HG03196 (cell line): ENCODE results near the gene RRP1.
"Not testable (repeated sequence)": the region's sequence is repeated elsewhere in the genome, so short reads cannot be mapped to it uniquely, and the experiment has no call there.

ENCODE experiments used
- ATAC-seq: cut with Tn5 transposase; IDR thresholded peaks from one replicate; pipeline ENCODE4 v1.9.1; 2021; ENCODE audit not compliant: unreplicated experiment

The RRP1 gene

DNA sequence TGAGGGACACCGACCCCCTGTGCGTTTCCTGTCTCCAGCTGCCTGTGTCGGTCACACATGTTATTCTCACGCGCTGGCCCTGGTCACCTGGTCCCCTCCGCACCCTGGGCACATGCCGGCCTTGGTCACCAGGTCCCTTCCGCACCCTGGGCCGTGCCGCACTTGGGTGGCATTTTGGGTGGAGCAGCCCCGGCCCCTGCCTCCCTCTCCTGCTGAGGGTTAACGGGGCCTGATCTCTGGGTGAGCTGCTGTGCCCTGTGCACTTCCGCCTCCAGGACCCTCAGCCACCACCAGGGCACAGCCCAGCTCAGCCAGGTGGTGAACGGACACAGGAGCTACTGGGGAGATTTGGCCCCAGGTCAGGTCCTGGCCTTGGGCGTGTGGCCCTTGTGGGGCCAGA lies 26.6 kb downstream of the RRP1 start:
- no peak for ATAC-seq

DNA sequence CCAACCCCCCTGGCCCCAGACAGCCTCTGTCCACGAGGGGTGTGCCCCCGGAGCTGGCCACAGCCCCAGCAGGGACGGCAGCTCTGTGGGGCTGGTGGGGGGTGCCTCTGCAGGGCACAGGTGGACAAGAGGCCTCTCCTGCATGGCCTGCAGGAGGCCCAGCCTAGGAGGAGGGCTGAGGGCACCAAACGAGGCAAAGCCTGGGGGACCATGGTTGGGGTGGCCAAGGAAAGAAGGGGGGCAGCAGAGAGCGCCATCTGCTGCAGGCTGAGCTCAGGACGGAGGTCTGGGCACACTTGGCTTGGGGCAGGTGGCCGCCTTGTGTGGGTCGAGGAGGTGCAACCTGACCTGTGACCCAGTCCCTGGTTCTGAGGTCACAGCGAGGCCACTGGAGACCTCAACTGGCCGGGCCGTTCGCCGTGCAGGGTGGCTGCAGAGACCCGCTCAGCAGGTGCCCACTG lies 27.3 kb downstream of the RRP1 start:
- ATAC-seq = no peak

DNA sequence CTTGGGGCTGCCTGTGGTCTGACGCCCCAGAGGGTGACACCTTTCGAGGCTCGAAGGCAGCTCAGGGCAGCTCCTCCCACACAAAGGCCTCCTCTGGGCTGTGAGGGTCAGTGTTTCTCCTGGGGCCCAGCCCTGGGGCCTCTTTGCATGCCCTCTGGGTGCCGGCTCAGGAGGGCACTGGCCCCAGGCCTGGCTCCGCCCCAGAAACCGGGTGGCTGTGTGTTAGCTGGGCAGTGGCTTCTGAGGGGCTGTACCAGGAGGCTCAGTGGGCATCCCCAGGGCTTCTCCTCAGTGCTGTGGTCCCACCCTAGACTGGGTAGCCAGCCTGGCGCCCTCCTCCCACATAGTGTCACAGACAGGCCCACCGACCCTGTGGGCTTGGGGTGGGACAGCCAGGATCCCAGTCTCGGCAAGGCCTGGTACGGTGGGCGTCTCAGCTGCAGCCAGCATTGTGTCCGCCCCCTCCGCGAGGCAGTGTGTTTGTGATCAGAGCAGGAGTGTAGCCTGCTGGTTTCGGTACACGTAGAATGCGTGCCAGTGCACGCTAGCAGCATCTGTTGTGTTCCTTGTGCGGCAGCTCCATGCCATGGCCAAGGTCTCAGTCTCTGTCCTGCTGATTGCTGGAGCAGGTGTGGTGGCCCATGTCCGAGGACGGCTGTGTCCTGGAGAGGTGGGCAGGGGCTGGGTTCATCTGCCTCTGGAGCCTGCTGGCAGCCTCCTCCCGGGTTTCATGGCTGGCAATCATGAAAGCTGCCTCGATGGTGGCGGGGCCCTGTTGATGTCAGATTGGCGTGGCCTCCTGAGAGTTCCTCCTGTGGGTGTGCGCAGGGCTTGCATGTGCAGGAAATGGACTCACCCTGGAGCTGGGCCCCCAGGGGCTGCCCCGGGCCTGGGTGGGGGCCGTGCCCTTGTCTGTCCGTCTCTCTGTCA lies 28.0 kb downstream of the RRP1 start:
- ATAC-seq = no peak

DNA sequence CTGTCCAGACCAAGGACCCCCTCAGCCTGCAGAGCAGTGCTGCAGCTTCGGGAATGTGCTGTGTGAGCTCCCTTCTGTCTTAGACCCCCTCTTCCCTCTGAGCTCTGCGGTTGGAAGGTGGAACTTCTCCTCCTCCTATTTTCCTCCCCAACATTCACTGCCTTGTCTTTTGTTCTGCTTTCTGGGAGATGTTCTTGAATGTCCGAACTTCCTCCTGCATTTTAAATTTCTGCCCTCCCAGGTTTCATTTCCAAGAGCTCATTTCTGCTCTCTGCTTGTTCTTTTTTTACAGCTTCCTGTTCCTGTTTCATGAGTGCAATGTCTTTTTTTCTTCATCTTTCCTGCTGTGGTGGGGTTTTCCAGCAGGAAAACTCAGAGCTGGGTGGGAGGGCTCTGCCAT lies 29.3 kb downstream of the RRP1 start:
- no peak for ATAC-seq

DNA sequence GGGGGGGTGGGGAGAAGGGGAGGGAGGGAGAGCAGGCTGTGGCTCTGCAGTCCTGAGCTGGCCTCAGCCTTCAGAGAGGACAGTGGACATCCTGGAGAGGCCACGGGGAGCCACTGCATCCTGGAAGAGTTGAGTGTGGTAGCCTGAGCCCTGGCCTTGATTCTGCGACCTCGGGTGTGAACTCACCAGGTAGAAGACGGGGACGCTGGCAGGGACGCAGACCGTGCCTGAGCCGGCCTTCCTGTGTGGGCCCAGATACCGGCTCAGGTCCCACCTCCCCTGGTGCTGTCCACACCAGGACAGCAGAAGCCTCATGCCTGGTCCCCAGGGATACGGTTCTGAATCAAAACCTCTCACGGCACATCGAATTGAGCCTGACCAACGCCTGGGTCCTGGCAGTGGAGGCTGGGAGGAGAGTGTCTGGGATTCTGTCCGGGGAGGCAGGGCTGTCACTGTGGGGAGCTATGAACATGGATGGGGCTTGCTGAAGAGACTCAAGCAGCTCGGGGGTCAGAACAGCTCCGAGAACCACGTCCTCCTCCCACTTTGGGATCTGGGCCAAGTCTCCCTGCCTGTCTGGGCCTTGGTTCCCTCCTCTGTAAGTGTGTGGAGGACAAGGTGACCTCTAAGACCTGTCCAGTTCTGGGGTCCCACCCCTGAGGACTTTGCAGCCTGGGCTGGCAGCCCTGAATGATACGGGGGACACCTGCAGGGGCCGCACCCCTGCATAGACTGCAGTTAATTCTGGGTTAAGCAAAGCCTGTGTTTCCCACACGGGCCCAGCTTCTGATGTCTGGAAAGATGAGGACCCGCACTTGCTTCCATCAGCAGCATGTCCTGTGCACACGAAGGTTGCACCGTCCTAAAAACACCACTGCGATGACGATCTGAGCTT lies 30.4 kb downstream of the RRP1 start:
- no peak for ATAC-seq

DNA sequence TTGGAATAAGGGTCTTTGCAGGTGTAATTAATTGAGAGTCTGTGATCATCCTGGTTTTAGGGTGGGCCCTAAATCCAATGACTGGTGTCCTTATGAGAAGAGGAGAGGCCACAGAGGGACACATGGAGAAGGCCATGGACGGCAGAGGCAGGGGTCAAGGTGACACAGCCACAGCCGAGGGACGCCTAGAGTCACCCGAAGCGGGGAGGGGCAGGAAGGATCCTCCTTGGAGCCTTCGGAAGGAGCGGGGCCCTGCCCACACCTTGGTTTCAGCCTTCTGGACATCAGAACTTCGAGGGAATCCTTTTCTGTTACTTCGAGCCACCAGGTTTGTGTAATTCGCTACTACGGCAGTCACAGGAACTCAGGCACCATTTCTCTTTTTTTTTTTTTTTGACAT lies 31.1 kb downstream of the RRP1 start:
- ATAC-seq = no peak

DNA sequence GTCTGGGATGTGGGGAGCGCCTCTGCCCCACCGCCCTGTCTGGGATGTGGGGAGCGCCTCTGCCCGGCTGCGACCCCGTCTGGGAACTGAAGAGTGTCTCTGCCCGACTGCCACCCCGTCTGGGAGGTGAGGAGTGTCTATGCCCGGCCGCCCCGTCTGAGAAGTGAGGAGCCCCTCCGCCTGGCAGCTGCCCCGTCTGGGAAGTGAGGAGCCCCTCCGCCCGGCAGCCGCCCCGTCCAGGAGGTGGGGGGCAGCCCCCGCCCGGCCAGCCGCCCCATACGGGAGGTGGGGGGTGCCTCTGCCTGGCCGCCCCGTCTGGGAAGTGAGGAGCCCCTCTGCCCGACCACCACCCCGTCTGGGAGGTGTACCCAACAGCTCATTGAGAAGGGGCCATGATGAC lies 32.8 kb downstream of the RRP1 start:
- ATAC-seq = not testable (repeated sequence)

DNA sequence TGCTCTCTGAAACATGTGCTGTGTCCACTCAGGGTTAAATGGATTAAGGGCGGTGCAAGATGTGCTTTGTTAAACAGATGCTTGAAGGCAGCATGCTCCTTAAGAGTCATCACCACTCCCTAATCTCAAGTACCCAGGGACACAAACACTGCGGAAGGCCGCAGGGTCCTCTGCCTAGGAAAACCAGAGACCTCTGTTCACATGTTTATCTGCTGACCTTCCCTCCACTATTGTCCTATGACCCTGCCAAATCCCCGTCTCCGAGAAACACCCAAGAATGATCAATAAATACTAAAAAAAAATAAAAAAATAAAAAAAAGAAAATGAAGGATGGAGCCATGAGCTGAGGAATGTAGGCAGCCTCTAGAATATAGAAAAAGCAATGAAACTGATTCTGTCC lies 33.4 kb downstream of the RRP1 start:
- ATAC-seq = not testable (repeated sequence)

DNA sequence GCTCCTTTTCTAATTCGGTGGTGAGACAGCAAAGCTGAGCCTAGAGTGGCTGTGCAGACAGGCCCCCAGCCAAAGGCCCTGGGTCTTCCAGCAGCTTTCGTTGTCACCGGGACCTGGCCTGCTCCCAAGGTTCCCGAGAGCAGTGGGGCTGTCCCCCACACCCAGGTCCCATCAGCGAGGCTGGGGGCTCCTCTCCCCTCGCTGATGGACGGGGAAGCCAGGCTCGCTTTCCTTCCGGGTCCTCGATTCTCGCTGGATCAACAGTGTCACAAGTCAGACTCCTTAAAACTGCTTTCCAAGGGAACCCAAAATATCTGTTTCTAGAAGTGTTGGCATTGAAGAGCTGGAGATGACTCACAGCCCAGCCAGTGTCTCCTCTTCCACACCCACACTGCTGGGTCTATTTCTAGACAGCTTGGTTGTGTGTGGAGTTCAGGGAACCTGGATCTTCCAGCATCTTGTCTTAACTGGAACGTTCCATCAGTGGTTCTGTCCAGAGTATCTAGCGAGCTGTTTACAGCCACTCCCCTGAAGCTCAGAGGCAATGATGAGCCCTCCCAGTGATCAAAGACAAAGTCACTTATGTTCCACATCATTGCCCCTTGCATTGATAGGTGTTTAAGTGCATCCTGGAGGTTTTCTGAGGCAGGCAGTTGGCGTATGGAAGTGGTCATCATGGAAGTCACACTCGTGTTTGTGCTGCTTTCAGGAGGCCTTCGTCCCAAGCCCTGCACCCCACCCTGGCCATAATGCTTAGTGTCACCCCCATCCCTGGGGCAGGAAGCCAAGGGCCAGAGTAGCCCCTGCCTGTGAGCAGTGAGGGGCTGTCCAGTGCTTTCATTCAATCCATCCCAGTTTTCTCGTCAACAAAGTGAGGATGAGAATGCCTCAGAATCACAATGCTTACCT lies 35.2 kb downstream of the RRP1 start:
- ATAC-seq = no peak

DNA sequence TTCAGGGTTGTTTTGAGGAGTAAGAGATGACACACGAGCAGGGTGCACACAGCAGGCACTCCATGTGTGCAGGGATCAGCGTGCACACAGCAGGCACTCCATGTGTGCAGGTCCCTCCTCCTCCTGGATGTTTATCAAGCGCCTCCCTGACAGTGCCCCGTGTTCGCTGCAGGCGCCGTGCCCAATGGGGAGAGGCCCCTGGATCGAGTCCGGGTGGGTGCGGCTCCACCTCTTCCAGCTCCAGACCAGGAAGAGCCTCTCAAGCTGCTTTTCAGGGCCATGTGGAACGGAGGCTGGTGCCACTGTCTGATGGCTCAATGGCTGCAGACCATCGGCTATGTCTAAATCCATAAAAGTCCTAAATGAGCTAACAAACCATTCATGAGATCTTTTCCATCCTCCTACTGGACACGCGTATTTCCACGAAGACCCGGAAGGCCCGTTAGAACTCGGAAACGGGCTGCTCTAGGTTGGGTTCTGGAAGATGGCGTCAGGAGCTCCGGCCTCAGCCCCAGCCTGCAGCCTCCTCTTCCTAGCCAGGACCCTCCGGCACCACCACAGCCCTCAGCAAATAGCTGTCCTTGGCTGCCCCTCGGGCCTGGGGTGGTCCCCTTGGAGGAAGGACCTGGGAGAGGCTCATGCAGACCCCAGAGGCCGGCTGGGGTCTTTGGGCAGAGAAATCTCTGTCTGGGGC lies 36.0 kb downstream of the RRP1 start:
- ATAC-seq = no peak

DNA sequence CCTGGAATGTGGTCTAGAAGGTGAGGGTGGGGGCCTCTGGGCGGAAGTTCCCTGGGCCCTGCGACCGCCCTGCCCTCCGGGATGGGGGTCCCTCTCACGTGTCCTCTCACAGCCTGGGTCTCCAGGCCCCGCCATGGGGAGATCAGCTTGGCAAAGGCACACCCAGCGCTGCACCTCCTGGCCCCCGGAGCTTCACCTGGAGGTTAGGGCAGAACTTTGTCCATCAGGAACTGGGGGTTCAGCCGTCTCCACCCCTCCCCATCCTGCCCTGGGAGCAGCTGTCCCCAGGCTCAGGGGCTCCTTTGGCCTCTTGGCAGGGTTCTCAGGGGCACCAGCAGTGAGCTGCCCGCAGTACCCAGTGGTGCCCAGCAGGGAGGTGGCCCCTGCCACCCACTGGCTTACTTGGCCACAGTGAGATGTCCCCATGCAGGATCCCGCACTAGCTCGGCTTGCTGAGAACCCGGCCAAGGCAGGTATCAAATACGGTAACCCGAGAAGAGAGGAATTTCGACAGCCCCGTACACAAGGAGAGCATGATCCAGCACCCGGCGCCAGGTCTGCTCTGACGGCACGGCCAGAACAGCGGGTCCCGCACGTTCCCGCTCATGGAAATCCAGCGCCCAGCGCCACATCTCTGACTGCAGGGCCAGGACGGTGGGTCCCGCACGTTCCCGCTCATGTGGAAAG lies 36.7 kb downstream of the RRP1 start:
- ATAC-seq = no peak

DNA sequence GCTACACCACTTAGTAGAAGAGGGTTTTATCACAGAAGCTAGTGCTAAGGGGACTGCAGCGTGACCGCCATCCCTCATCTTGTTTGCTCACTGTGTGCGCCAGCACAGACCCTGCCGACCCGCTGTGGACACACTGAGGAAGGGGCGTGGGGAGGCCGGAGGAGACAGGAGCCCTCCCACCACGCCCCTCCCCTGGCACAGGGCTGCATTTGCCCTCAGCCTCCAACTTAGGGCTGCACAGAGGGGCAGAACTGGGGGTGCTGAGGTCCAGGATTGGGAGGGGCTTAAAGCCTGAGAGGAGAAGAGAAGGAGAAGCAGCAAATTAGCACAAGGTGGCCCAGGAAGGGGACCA lies 37.2 kb downstream of the RRP1 start:
- ATAC-seq = no peak

DNA sequence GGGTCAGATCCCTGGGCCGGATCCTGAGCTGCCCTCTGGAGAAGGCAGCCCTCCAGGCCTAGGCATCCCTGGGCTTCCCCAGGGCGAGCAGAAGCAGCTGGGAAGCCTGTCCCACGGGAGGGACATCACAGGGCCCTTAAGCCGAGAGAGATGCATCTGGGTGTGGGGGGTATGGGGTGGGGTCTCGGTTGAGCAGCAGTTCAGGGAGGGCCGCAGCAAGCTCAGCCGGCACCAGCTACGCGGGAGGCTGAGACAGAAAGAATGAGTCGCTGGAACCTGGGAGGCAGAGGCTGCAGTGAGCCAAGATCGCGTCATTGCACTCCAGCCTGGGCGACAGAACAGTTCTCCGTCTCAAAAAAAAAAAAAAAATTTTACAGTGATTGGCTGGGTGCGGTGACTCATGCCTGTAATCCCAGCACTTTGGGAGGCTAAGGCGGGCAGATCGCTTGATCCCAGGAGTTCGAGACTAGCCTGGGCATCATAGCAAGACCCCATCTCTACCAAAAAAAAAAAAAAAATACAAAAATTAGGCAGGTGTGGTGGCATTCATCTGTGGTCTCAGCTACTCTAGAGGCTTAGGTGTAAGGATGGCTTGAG lies 37.7 kb downstream of the RRP1 start:
- no peak for ATAC-seq

DNA sequence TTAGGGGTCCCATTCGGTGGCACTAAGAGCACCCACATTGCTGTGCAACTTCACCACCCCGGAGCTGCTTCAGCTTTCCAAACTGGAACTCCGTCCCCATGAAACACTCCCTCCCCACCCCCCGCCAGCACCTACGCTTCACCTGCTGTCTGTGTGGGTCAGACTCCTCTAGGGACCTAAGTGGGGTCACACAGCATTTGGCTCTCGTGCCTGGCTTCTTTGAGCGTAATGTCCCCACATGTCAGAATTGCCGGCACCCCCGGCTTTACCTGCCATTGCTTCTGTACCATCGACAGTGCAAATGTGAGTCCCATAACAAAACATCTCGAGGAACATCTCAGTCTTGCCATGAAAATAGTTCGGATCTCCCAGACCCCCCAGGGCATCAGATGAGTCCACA lies 39.8 kb downstream of the RRP1 start:
- ATAC-seq = no peak

DNA sequence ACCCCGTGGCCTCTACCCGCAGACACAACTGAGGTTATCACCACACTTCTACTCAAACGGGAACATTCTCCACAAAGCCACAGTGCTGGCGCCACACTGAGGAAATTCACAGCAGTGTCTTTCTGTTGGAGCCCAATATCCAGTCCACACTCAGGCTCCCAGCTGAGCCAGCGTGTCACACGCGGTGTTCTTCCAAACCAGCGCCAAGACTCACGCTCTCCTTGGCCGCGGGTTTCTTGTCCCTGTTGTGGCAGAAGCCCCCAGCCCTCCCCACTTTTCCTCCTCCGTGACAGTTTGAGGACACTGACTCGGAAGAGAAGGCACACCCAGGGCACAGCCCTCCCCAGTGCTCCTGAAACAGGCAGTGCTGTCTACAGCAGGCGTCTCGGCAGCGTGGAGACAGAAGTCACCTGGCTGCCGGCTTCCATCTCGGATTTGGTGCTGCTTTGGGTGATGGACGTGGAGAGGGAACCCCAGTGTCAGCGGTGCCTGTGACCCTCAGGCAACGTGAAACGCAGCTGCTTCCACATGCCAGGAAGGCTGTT lies 40.3 kb downstream of the RRP1 start:
- no peak for ATAC-seq

DNA sequence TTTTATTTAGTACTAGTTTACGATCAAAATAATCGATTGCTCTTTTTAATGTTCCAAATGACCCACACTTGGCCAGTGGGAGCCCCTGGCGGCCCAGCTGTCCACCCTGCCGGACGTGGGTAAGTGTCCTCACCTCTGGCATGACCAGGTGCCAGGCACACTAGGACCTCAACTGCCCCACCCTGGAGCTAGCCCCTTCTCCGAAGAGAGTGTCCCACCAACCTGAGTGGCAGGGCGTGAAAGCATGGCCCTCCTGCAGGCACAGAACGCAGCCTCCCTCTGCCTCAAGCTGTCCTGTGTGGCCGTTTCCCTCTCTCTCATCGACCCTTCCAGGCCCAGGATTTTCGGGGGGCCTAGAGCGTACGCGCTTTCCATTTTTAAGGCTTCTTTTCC lies 42.8 kb downstream of the RRP1 start:
- ATAC-seq = no peak

DNA sequence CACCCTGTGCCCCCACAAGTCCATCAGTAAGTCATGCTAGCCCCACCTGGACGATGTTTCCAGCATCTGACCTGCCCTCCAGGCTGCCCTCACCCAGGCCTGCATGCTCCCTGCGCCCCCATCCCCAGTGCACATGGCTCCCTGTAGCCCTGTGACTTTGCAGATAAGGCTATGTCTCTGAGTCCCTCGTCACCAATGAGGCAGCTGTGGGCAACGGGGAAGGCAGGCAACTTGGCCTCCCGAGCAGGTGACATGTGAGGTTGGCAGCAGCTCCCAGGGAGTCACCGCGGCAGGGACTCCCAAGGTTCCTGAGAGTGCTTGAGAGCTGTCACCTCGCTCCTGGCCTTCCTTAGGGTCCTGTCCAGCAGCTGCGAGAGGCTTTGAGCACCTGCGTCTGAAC lies 43.3 kb downstream of the RRP1 start:
- ATAC-seq = no peak

DNA sequence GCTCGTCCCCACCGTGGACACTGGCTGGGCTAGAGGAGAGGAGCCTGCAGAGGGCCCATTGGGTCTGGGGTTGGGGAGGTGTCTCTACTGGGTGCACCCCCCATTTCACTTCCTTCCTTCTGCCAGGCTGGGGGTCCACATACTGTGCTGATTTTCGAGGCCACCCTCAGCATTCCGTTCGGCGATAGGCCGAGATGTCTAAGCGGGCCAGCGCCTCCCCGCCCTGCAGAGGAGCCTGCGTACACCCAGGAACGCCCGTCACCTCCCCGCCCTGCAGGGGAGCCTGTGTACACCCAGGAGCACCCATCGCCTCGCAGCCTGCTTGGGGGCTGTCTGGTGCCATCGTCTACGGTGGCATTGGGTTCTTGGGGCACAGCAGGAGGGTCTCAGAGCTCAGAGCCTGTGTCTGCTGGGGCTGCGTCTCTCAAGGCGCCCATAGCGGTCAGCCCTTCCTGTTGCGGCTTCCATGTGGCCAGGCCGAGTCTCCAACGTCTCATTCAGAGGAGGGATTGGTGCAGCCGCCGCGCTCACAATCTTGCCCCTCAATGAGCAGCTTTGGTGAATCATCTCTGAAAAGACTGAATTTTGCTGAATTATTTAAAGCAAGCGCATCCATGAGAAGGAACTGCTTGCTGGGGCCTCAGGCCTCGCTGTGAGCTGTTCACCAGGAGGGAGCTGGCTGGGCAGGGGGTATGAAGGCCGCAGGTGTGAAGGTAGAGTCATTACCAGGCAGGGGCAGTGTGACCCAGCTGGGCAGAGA lies 44.9 kb downstream of the RRP1 start:
- ATAC-seq = no peak
